Neural progenitor cell (in vitro differentiated cells): Measurements from ENCODE around the gene HEATR5A. TPM values are rescaled to one million over a fixed set of nuclear protein-coding genes. Genes with fewer than 3 reads are reported as not detected.

Source experiments
- DNase-seq: peaks from one replicate; pipeline ENCODE4 v3.0.0-alpha.2; 2016; ENCODE audit warnings: low spot score
- H2AFZ ChIP-seq: fragments of 200-600 bp; sonication (generic); replicated peaks from 2 replicates; pipeline ENCODE4 v1.6.1; 2016; ENCODE audit warnings: antibody characterized with exemption
- H3F3A ChIP-seq: fragments of 200-600 bp; sonication (generic); 2 replicates; pipeline ENCODE4 v1.6.1; 2016; ENCODE audit warnings: antibody characterized with exemption, low read depth
- H3K27ac ChIP-seq: fragments of 200-600 bp; sonication (generic); 2 replicates; pipeline ENCODE4 v1.5.1; 2016; ENCODE audit warnings: mild to moderate bottlenecking
- H3K27me3 ChIP-seq: fragments of 200-600 bp; sonication (generic); 2 replicates; pipeline ENCODE4 v1.6.1; 2016; ENCODE audit warnings: mild to moderate bottlenecking, moderate library complexity
- H3K36me3 ChIP-seq: fragments of 200-600 bp; sonication (generic); 2 replicates; pipeline ENCODE4 v1.5.1; 2016
- H3K4me1 ChIP-seq: fragments of 200-600 bp; sonication (generic); 2 replicates; pipeline ENCODE4 v1.6.1; 2016; ENCODE audit warnings: mixed run types
- H3K4me2 ChIP-seq: fragments of 200-600 bp; sonication (generic); 2 replicates; pipeline ENCODE4 v1.6.1; 2016
- H3K4me3 ChIP-seq: fragments of 200-600 bp; sonication (generic); 2 replicates; pipeline ENCODE4 v1.5.1; 2016
- H3K79me2 ChIP-seq: fragments of 200-600 bp; sonication (generic); 2 replicates; pipeline ENCODE4 v1.6.1; 2016; ENCODE audit warnings: low read depth
- H3K9ac ChIP-seq: fragments of 200-600 bp; sonication (generic); 2 replicates; pipeline ENCODE4 v1.6.1; 2016
- H3K9me3 ChIP-seq: fragments of 200-600 bp; sonication (generic); 2 replicates; pipeline ENCODE4 v1.5.1; 2016; ENCODE audit warnings: low read depth
- H4K20me1 ChIP-seq: fragments of 200-600 bp; sonication (generic); 2 replicates; pipeline ENCODE4 v1.6.1; 2016; ENCODE audit warnings: low read depth
- H3K27ac Mint-ChIP-seq: 3 replicates; pipeline ENCODE4 v1.8.0; 2021; ENCODE audit warnings: mixed read lengths
- H3K27me3 Mint-ChIP-seq: 2 replicates; pipeline ENCODE4 v1.8.0; 2022; ENCODE audit warnings: low read depth, mild to moderate bottlenecking, inconsistent platforms, moderate library complexity, mixed read lengths; ENCODE audit not compliant: insufficient read depth
- H3K36me3 Mint-ChIP-seq: 3 replicates; pipeline ENCODE4 v1.8.0; 2021; ENCODE audit warnings: mixed read lengths
- H3K4me1 Mint-ChIP-seq: 3 replicates; pipeline ENCODE4 v1.8.0; 2021; ENCODE audit warnings: mixed read lengths
- H3K4me3 Mint-ChIP-seq: 3 replicates; pipeline ENCODE4 v1.8.0; 2021; ENCODE audit warnings: mild to moderate bottlenecking, moderate library complexity, mixed read lengths
- H3K9me3 Mint-ChIP-seq: 3 replicates; pipeline ENCODE4 v1.8.0; 2020; ENCODE audit warnings: mixed read lengths
- CTCF ChIP-seq: fragments of 200-600 bp; sonication (generic); IDR thresholded peaks from 2 replicates; pipeline ENCODE4 v1.5.1; 2017; ENCODE audit warnings: antibody characterized with exemption, mild to moderate bottlenecking
- EZH2 ChIP-seq: fragments of 200-600 bp; sonication (generic); IDR thresholded peaks from 2 replicates; pipeline ENCODE4 v1.6.1; 2017; ENCODE audit warnings: antibody characterized with exemption, mild to moderate bottlenecking, moderate library complexity
- EZH2phosphoT487 ChIP-seq: fragments of 200-600 bp; sonication (generic); IDR thresholded peaks from 2 replicates; pipeline ENCODE4 v1.6.1; 2017; ENCODE audit warnings: antibody characterized with exemption
- total RNA-seq: library from RNA; depleted of rRNA; stranded (reverse); fragments of >200 nt; gene quantifications from 2 replicates; pipeline ENCODE4 v1.2.3, GENCODE V29; 2015; ENCODE audit warnings: low replicate concordance

HEATR5A gene
- total RNA-seq, 1 donor from 2014 or later: 34.7 TPM

GRCh38 chr14:31326111-31326510 is 94.2 kb downstream of the HEATR5A start:
- H3K4me1 Mint-ChIP-seq: no peaks in the 10 kb centered on the region
- Histone ChIP-seq H3K9ac (no peak overlapping the region), H3K27me3 (no peaks in the 10 kb centered on the region), H4K20me1 (no peaks in the 10 kb centered on the region), H3K27ac (no peak overlapping the region), H3F3A (no peaks in the 10 kb centered on the region), H3K4me3 (no peak overlapping the region), H3K9me3 (no peaks in the 10 kb centered on the region), H2AFZ (no peak overlapping the region), H3K79me2 (no peaks in the 10 kb centered on the region), H3K4me2 (no peak overlapping the region), H3K36me3 (no peaks in the 10 kb centered on the region), H3K4me1 (no peaks in the 10 kb centered on the region)
- peaks cover 8% of the 10 kb centered on the region for H3K36me3 Mint-ChIP-seq
- TF ChIP-seq EZH2phosphoT487 (no peak), CTCF (no peak), EZH2 (no peak)
- H3K9me3 Mint-ChIP-seq: peaks cover 14% of the 10 kb centered on the region
- no peak overlapping the region for H3K4me3 Mint-ChIP-seq
- no peak for DNase-seq
- no peaks in the 10 kb centered on the region for H3K27me3 Mint-ChIP-seq
- H3K27ac Mint-ChIP-seq: no peak overlapping the region

GRCh38 chr14:31323419-31323818 is 96.9 kb downstream of the HEATR5A start:
- no peak overlapping the region for H3K27ac ChIP-seq
- H3K27me3 ChIP-seq: no peaks in the 10 kb centered on the region
- Mint-ChIP-seq H3K27me3 (no peaks in the 10 kb centered on the region), H3K27ac (no peak overlapping the region), H3K4me3 (no peak overlapping the region), H3K4me1 (no peaks in the 10 kb centered on the region), H3K9me3 (peaks cover 2% of the 10 kb centered on the region), H3K36me3 (peaks cover 5% of the 10 kb centered on the region)
- no peaks in the 10 kb centered on the region for H3K9me3 ChIP-seq
- H3K4me3 ChIP-seq: no peak overlapping the region
- DNase-seq: no peak
- H2AFZ ChIP-seq: no peak overlapping the region
- no peaks in the 10 kb centered on the region for H3K4me1 ChIP-seq
- H3F3A ChIP-seq: no peaks in the 10 kb centered on the region
- H3K36me3 ChIP-seq: no peaks in the 10 kb centered on the region
- no peak overlapping the region for H3K4me2 ChIP-seq
- no peaks in the 10 kb centered on the region for H4K20me1 ChIP-seq
- no peak overlapping the region for H3K9ac ChIP-seq
- no peaks in the 10 kb centered on the region for H3K79me2 ChIP-seq
- TF ChIP-seq EZH2phosphoT487 (no peak), EZH2 (no peak), CTCF (no peak)

GRCh38 chr14:31320922-31321766 is 99.2 kb downstream of the HEATR5A start:
- DNase-seq: no peak
- Mint-ChIP-seq H3K4me3 (no peak overlapping the region), H3K27ac (no peak overlapping the region), H3K9me3 (no peaks in the 10 kb centered on the region), H3K36me3 (peaks cover 2% of the 10 kb centered on the region), H3K27me3 (no peaks in the 10 kb centered on the region), H3K4me1 (no peaks in the 10 kb centered on the region)
- H3K9me3 ChIP-seq: no peaks in the 10 kb centered on the region
- H3K27ac ChIP-seq: no peak overlapping the region
- TF ChIP-seq EZH2phosphoT487: no peak
- no peak for TF ChIP-seq EZH2
- TF ChIP-seq CTCF: no peak
- no peak overlapping the region for H3K4me2 ChIP-seq
- H3F3A ChIP-seq: no peaks in the 10 kb centered on the region
- H3K36me3 ChIP-seq: no peaks in the 10 kb centered on the region
- no peak overlapping the region for H3K9ac ChIP-seq
- no peaks in the 10 kb centered on the region for H3K27me3 ChIP-seq
- H3K79me2 ChIP-seq: no peaks in the 10 kb centered on the region
- H3K4me1 ChIP-seq: no peaks in the 10 kb centered on the region
- no peak overlapping the region for H3K4me3 ChIP-seq
- no peaks in the 10 kb centered on the region for H4K20me1 ChIP-seq
- no peak overlapping the region for H2AFZ ChIP-seq
